HCT116 (cell line): ENCODE data around the gene FGB. TPM values are rescaled to one million over a fixed set of nuclear protein-coding genes. Genes with fewer than 3 reads are reported as not detected.

Experiments used
- ATAC-seq: fragments of 200-7000 bp; cut with Tn5 transposase; 2 replicates; pipeline ENCODE4 v1.9.1; 2020; ENCODE audit warnings: mild to moderate bottlenecking, moderate library complexity
- BruUV-seq: library from RNA; stranded (reverse); fragments of 400-500 nt; replicated peaks from 2 replicates; lab custom pipeline; 2021; lab: Mats Ljungman, UMichigan
- CTCF ChIA-PET: fragments of 300-600 bp; sonication (Branson Sonifier 250); formaldehyde crosslinking; loops from one replicate; lab custom pipeline; 2021; ENCODE audit warnings: antibody characterized with exemption; lab: Charles Lee
- POLR2A ChIA-PET: fragments of 300-600, 350-600 bp; sonication (Branson Sonifier 250); formaldehyde crosslinking; loops from one replicate; lab custom pipeline; 2021; ENCODE audit warnings: antibody characterized with exemption; lab: Charles Lee
- RAD21 ChIA-PET, 2 experiments: fragments of 300-600 bp; sonication (Branson Sonifier 250); formaldehyde crosslinking; loops; one replicate each; lab custom pipeline; 2023; ENCODE audit warnings: low total read pairs in 2 of 2; ENCODE audit not compliant: uncharacterized antibody in 2 of 2, unreplicated experiment in 2 of 2, low non-redundant PET in 1 of 2; lab: Charles Lee
- DNase-seq: peaks from one replicate; pipeline ENCODE4 v3.0.0-alpha.2; 2010; ENCODE audit warnings: low read depth, low spot score
- H2AFZ ChIP-seq: fragments of 200-600 bp; shearing (Covaris generic), sonication (generic); 2 replicates; pipeline ENCODE4 v1.6.1; 2017; ENCODE audit warnings: low read depth, mixed run types, mixed read lengths, antibody characterized with exemption, low read length; ENCODE audit not compliant: poor library complexity, severe bottlenecking
- H3K27ac ChIP-seq: 2 replicates; pipeline ENCODE4 v1.5.1; 2012; ENCODE audit warnings: low read depth, low read length
- H3K27me3 ChIP-seq: fragments of 200-600 bp; sonication (generic); 2 replicates; pipeline ENCODE4 v1.6.1; 2016; ENCODE audit warnings: mixed run types, low read length, mixed read lengths; ENCODE audit not compliant: insufficient read depth
- H3K36me3 ChIP-seq, 2 experiments: fragments of 200-500 bp in 1 of 2; fragments of 200-600 bp in 1 of 2; sonication (Bioruptor generic) in 1 of 2; sonication (generic) in 1 of 2; 2 replicates each; pipeline versions ENCODE4 v1.5.1 to v1.6.1; 2014 to 2016; ENCODE audit warnings: low read length in 2 of 2, inconsistent platforms in 1 of 2, mixed read lengths in 1 of 2, mixed run types in 1 of 2; ENCODE audit not compliant: insufficient read depth in 2 of 2, control insufficient read depth in 1 of 2
- H3K4me1 ChIP-seq, 2 experiments: fragments of 200-600 bp in 1 of 2; sonication (generic) in 1 of 2; 2 replicates each; pipeline versions ENCODE4 v1.5.1 to v1.6.1; 2012 to 2017; ENCODE audit warnings: low read length in 2 of 2, inconsistent platforms in 1 of 2, mild to moderate bottlenecking in 1 of 2, mixed read lengths in 1 of 2, mixed run types in 1 of 2, moderate library complexity in 1 of 2; ENCODE audit not compliant: insufficient read depth in 2 of 2, control insufficient read depth in 1 of 2
- H3K4me2 ChIP-seq: fragments of 200-600 bp; sonication (generic); 2 replicates; pipeline ENCODE4 v1.6.1; 2017; ENCODE audit warnings: mixed run types, low read length, mixed read lengths
- H3K4me3 ChIP-seq, 2 experiments: fragments of 200-600 bp in 1 of 2; sonication (generic) in 1 of 2; replicated peaks in 1 of 2; 2 replicates each; pipeline ENCODE4 v1.5.1; 2011 to 2016; ENCODE audit warnings: low read length in 2 of 2, control low read depth in 1 of 2, low read depth in 1 of 2, mild to moderate bottlenecking in 1 of 2, mixed read lengths in 1 of 2, mixed run types in 1 of 2
- H3K79me2 ChIP-seq: fragments of 200-600 bp; sonication (generic); 2 replicates; pipeline ENCODE4 v1.6.1; 2017; ENCODE audit warnings: mild to moderate bottlenecking, mixed run types, low read length, moderate library complexity, mixed read lengths; ENCODE audit not compliant: insufficient read depth
- H3K9ac ChIP-seq: fragments of 200-600 bp; sonication (generic); 2 replicates; pipeline ENCODE4 v1.6.1; 2016; ENCODE audit warnings: low read length, mixed read lengths
- H3K9me2 ChIP-seq: fragments of 200-600 bp; sonication (generic), shearing (Covaris generic); 2 replicates; pipeline ENCODE4 v1.6.1; 2017; ENCODE audit warnings: mixed run types, mild to moderate bottlenecking, moderate library complexity; ENCODE audit not compliant: insufficient read depth
- H3K9me3 ChIP-seq, 2 experiments: fragments of 200-500 bp in 1 of 2; fragments of 200-600 bp in 1 of 2; sonication (Bioruptor generic) in 1 of 2; sonication (generic) in 1 of 2; 2 replicates each; pipeline ENCODE4 v1.6.1; 2014 to 2017; ENCODE audit warnings: low read length in 2 of 2, mixed read lengths in 2 of 2, inconsistent platforms in 1 of 2, low read depth in 1 of 2, mild to moderate bottlenecking in 1 of 2, mixed run types in 1 of 2, moderate library complexity in 1 of 2; ENCODE audit not compliant: control insufficient read depth in 1 of 2, insufficient read depth in 1 of 2
- H4K20me1 ChIP-seq: fragments of 200-600 bp; sonication (generic), shearing (Covaris generic); 2 replicates; pipeline ENCODE4 v1.6.1; 2017; ENCODE audit warnings: mixed run types, mild to moderate bottlenecking, moderate library complexity; ENCODE audit not compliant: insufficient read depth
- CBX3 ChIP-seq: IDR thresholded peaks from 2 replicates; pipeline ENCODE4 v1.6.1; 2012; ENCODE audit warnings: low read depth
- JUND ChIP-seq: IDR thresholded peaks from 2 replicates; pipeline ENCODE4 v1.6.1; 2012
- POLR2AphosphoS5 ChIP-seq: IDR thresholded peaks from 2 replicates; pipeline ENCODE4 v1.6.1; 2011; ENCODE audit warnings: mild to moderate bottlenecking, low read depth, low read length, moderate library complexity
- SP1 ChIP-seq: IDR thresholded peaks from 2 replicates; pipeline ENCODE4 v1.6.1; 2012; ENCODE audit warnings: low read depth
- SRF ChIP-seq: IDR thresholded peaks from 2 replicates; pipeline ENCODE4 v1.6.1; 2012; ENCODE audit warnings: low read depth
- TCF7L2 ChIP-seq: IDR thresholded peaks from 2 replicates; pipeline ENCODE4 v1.7.0; 2011; ENCODE audit warnings: borderline replicate concordance, inconsistent platforms; ENCODE audit not compliant: insufficient read depth, insufficient read length; ENCODE audit errors: extremely low read depth
- YY1 ChIP-seq: IDR thresholded peaks from 2 replicates; pipeline ENCODE4 v1.6.1; 2011; ENCODE audit warnings: low read length, low read depth, moderate library complexity, mild to moderate bottlenecking; ENCODE audit not compliant: insufficient replicate concordance; ENCODE audit errors: extremely low read depth
- ZFX ChIP-seq: fragments of 450-650 bp; IDR thresholded peaks from 2 replicates; pipeline ENCODE4 v1.6.1; 2017
- ZNF274 ChIP-seq: fragments of 200-500 bp; sonication (Bioruptor generic); IDR thresholded peaks from 2 replicates; pipeline ENCODE4 v1.6.1; 2014; ENCODE audit warnings: mild to moderate bottlenecking, low read depth, low read length, inconsistent platforms
- intact Hi-C: fragments of 100-400 bp; cut with micrococcal nuclease; formaldehyde crosslinking; loops from 2 replicates; pipeline ENCODE4 v1.10.0; 2022
- total RNA-seq: library from RNA; stranded (reverse); gene quantifications from one replicate; pipeline ENCODE4 v1.2.1, GENCODE V29; 2021; ENCODE audit not compliant: unreplicated experiment
- TF ChIP-seq, protein P1 (sequence below), 3 experiments: fragments of 200-600 bp in 1 of 3; sonication (generic) in 1 of 3; IDR thresholded peaks in 2 of 3; conservative IDR thresholded peaks in 1 of 3; 2 replicates each; pipeline ENCODE4 v1.5.1; 2012 to 2017; ENCODE audit warnings: low read depth in 2 of 3, low read length in 2 of 3, antibody characterized with exemption in 1 of 3, borderline replicate concordance in 1 of 3, control low read depth in 1 of 3, mild to moderate bottlenecking in 1 of 3, mixed read lengths in 1 of 3, mixed run types in 1 of 3, moderate library complexity in 1 of 3; ENCODE audit not compliant: insufficient read depth in 1 of 3
- TF ChIP-seq, protein P2 (sequence below): IDR thresholded peaks from 2 replicates; pipeline ENCODE4 v1.6.1; 2012

The FGB gene
- total RNA-seq, 1 experiment from 2014 or later: 2.0 TPM

GRCh38 chr4:154582723-154583122 is 19.9 kb downstream of the FGB start:
- TF ChIP-seq YY1 (no peak), TCF7L2 (no peak), CBX3 (no peak), ZFX (no peak), JUND (no peak), SRF (no peak), SP1 (no peak), ZNF274 (no peak), POLR2AphosphoS5 (no peak)
- TF ChIP-seq, protein P1, sequence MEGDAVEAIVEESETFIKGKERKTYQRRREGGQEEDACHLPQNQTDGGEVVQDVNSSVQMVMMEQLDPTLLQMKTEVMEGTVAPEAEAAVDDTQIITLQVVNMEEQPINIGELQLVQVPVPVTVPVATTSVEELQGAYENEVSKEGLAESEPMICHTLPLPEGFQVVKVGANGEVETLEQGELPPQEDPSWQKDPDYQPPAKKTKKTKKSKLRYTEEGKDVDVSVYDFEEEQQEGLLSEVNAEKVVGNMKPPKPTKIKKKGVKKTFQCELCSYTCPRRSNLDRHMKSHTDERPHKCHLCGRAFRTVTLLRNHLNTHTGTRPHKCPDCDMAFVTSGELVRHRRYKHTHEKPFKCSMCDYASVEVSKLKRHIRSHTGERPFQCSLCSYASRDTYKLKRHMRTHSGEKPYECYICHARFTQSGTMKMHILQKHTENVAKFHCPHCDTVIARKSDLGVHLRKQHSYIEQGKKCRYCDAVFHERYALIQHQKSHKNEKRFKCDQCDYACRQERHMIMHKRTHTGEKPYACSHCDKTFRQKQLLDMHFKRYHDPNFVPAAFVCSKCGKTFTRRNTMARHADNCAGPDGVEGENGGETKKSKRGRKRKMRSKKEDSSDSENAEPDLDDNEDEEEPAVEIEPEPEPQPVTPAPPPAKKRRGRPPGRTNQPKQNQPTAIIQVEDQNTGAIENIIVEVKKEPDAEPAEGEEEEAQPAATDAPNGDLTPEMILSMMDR (IDR thresholded peaks at IDR 0.05 in 2 of 3, conservative IDR thresholded peaks at IDR 0.05 in 1 of 3; ENCODE audit: borderline replicate concordance in 1 of 3, insufficient read depth in 1 of 3, low read depth in 2 of 3, low read length in 2 of 3): no peak
- TF ChIP-seq, protein P2, sequence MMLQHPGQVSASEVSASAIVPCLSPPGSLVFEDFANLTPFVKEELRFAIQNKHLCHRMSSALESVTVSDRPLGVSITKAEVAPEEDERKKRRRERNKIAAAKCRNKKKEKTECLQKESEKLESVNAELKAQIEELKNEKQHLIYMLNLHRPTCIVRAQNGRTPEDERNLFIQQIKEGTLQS: no peak
- Histone ChIP-seq H3K27me3 (no peaks in the 10 kb centered on the region), H3K79me2 (no peaks in the 10 kb centered on the region), H3K9ac (no peak overlapping the region), H3K4me1 (no peaks in the 10 kb centered on the region), H3K27ac (no peak overlapping the region), H3K9me2 (no peaks in the 10 kb centered on the region), H3K9me3 (no peaks in the 10 kb centered on the region), H2AFZ (no peak overlapping the region), H3K4me2 (no peak overlapping the region), H3K36me3 (no peaks in the 10 kb centered on the region), H4K20me1 (no peaks in the 10 kb centered on the region), H3K4me3 (no peak overlapping the region)
- no peak for DNase-seq
- ATAC-seq: no peak
- ChIA-PET RAD21 (no interaction called here), POLR2A (no interaction called here), CTCF (no interaction called here)
- BruUV-seq: no TSS peak
- intact Hi-C loops: no loop called here
